ENCODE measurements around the gene ZNF112.
"Not testable (repeated sequence)": the region's sequence is repeated elsewhere in the genome, so short reads cannot be mapped to it uniquely, and the experiment has no call there.

Gene ZNF112

DNA sequence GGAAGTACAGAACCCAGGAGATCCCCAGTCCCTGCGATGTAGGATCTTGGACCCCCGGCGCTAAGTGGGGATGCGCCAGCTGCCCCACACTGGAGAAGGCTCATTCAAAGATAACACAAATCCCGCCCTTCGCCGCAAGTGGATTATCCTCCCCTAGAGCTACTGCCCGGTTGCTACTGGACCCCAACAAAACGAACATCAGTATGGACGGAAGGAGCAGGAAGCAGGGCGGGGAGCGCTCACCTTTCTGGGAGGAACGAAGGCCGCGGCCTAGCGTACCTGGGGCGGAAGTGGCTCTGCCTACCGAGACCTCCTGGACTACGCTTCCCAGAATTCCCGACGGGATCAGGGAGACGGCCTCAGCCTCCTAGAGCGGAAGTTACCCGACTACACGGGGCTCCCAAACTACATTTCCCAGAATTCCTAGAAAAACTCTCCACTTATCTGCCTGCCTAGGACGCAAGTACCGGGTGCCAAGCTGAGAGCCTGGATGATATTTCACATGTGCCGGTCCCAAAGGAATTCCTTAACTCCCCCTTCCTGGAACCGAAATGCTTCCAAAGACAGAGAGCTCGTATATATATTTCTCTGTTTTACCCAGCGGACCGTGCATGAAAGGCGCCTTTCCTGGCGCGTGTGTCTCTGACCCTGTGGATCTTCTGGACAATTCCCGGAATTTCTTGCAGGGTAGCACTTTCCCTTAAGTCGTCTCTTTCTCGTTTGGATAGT is at the start of gene ZNF112:
Gene ZNF112 (minus strand): TSS at position 298 of the 729 bp plus-strand sequence. CDS start 16,141 bp downstream, outside the sequence.
- POLR2A ChIA-PET, result interaction anchor here (0.7 to 1.3 kb wide), 3 partner anchors 10 to 405 kb away, joined by 3 read pairs; partner anchors contain the start of gene ZNF221

DNA sequence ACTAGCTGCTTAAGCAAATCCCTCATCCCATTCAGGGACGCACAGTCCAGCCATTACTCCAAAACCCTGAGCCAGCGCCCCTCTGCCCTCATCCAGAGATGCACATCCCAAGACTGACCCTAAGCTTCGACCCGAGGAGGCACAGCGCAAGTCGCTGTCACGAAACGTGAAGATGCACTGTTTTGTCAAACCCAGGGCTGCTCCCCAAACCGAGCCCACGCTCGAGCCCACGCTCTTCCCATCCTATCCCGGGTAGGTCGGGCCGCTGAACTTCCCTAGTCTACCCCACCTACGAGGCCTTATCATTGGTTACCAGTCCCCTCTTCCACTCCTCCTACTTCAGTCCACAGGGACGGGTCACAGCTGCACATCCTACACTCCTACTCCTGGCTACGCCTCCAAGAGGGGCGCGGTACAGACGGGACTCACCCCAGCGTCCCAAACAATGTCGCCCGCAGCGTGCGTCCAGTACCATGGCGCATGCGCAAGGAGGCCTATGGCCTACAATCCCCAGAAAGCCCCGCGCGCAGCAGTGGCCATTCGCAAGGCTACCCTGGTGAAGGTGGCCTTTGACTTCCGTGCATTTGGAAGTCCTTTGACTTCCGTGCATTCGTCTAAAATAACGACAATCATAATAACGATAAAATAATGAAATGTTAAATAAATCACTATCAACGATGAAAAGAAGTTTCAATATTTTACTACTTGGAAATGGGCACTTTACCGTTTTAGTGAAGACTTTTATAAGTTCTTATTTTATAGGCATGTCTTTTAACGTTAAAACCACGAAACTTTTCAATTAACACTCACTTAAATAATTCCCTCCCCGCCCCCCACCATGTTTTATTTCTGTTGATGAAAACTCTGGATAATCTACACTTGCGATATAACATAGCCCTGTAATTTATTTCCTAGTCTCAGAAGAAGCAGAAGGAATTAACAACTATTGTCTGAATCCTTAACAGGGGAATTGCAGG is 44.9 kb upstream of the ZNF112 start, which contains the start of gene ZNF285:
Gene ZNF285 (minus strand): TSS at position 470 of the 977 bp plus-strand sequence. CDS start 4,395 bp downstream, outside the sequence.
- no peak for TF ChIP-seq CTBP1 (IDR thresholded peaks at IDR 0.05; ENCODE audit: borderline replicate concordance)
- TF ChIP-seq L3MBTL2 (conservative IDR thresholded peaks at IDR 0.05), result 0 out of 2 replicates have a peak, but pooled peaks have one; percentile 23
- DNase-seq (ENCODE audit: extremely low spot score), result peak; percentile 53
- ChIA-PET CTCF (no interaction called here), POLR2A (no interaction called here)

More for the DNA sequence above, at the start of gene ZNF112:
- DNase-seq (ENCODE audit: extremely low spot score), result peak; percentile 73
- CTCF ChIA-PET, result interaction anchor here (0.5 kb wide), 1 partner anchor 84 kb away, joined by 3 read pairs; no protein-coding TSS in a partner anchor
- TF ChIP-seq CTBP1 (IDR thresholded peaks at IDR 0.05; ENCODE audit: borderline replicate concordance) (no peak), NFRKB (IDR thresholded peaks at IDR 0.05) (no peak), ELF4 (IDR thresholded peaks at IDR 0.05) (peak; percentile 44; the same call in 1 of the 2 replicates), FOXA1 (IDR thresholded peaks at IDR 0.05) (no peak), L3MBTL2 (conservative IDR thresholded peaks at IDR 0.05) (0 out of 2 replicates have a peak, but pooled peaks have one; percentile 6), TARDBP (IDR thresholded peaks at IDR 0.05) (no peak), HDGF (IDR thresholded peaks at IDR 0.05; ENCODE audit: borderline replicate concordance) (no peak)

DNA sequence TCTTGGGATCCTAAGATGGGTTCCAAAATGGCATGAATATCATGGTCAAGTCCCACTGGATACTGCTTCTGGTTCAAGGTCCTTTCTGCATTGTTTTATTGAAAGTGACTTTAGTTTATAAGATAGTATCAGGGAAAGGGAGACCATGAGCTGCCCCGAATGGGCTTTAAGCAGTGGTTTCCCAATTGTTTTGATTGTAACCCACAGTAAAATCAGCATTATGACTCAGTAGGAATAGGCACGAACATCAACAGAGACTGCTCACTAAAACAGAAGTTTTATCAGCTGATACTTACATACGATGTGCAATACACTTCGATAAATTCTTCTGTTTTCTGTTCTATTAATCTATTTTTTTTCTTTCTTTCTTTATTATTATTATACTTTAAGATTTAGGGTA is 32.8 kb upstream of the ZNF112 start:
- POLR2A ChIA-PET; DNase-seq (ENCODE audit: extremely low spot score); CTCF ChIA-PET: not testable (repeated sequence)

DNA sequence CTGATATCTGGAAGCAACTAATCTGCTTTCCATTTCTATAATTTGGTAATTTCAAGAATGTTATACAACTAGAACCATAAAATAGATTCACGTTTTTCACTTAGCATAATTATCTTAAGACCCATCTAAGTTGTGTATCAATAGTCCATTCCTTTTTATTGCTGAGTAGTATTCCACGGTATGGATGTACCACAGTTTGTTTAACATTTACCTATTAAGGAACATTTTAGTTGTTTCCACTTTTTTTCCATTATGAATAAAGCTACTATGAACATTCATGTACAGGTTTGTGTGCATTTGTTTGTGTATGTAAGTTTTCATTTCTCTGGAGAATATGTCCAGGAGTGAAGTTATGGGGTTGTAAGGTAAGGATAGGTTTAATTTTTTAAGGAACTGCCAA is 18.3 kb upstream of the ZNF112 start:
- CTCF ChIA-PET, result no interaction called here
- TF ChIP-seq ELF4 (IDR thresholded peaks at IDR 0.05), result no peak
- TF ChIP-seq TARDBP (IDR thresholded peaks at IDR 0.05), result no peak
- TF ChIP-seq FOXM1 (IDR thresholded peaks at IDR 0.05; ENCODE audit: borderline replicate concordance), result no peak
- no peak for TF ChIP-seq CTBP1 (IDR thresholded peaks at IDR 0.05; ENCODE audit: borderline replicate concordance)
- no peak for TF ChIP-seq ARNT (IDR thresholded peaks at IDR 0.05)
- TF ChIP-seq FOXK2 (IDR thresholded peaks at IDR 0.05), result no peak
- no peak for TF ChIP-seq SUZ12 (IDR thresholded peaks at IDR 0.05)
- no peak for TF ChIP-seq SP1 (IDR thresholded peaks at IDR 0.05)
- TF ChIP-seq ZNF384 (IDR thresholded peaks at IDR 0.05), result no peak
- TF ChIP-seq, protein P1, sequence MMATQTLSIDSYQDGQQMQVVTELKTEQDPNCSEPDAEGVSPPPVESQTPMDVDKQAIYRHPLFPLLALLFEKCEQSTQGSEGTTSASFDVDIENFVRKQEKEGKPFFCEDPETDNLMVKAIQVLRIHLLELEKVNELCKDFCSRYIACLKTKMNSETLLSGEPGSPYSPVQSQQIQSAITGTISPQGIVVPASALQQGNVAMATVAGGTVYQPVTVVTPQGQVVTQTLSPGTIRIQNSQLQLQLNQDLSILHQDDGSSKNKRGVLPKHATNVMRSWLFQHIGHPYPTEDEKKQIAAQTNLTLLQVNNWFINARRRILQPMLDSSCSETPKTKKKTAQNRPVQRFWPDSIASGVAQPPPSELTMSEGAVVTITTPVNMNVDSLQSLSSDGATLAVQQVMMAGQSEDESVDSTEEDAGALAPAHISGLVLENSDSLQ (IDR thresholded peaks at IDR 0.05), result no peak
- no peak for TF ChIP-seq LEF1 (IDR thresholded peaks at IDR 0.05; ENCODE audit: borderline replicate concordance)
- TF ChIP-seq L3MBTL2 (conservative IDR thresholded peaks at IDR 0.05), result no peak
- TF ChIP-seq HDGF (IDR thresholded peaks at IDR 0.05; ENCODE audit: borderline replicate concordance), result no peak
- no peak for TF ChIP-seq NFRKB (IDR thresholded peaks at IDR 0.05)
- TF ChIP-seq FOXA1 (IDR thresholded peaks at IDR 0.05), result no peak
- POLR2A ChIA-PET, result no interaction called here
- DNase-seq (ENCODE audit: extremely low spot score), result no peak

DNA sequence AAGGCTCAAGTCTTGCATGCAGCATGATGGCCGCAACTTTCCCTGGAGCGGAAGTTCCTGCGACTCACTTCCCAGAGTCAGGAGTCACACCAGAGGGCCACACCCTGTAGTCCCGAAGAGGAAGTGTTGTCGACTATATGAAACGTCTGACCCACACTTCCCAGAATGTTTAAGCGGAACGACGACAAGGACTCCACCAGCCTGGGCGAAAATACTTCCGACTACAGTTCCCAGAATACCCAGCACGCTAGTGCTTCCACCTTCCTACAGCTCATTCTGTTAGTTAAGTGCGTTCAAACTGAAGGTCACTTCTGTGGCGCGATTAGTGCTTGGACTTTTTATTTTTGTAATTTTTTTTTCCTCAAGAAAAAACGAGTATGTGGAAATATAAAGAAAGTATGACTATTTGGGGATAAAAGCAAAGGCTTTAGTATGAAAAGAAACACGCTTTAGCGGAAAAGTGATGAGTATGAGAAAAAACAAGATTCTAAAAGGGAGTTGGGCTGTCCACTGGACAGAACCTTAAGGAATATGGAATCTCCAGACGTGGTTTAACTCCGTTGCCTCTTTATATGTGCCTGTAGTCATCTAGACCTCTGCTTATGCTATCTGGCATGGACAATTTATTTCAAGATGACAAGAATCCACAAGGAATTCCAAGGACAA is 15.5 kb upstream of the ZNF112 start:
- CTCF ChIA-PET, result no interaction called here
- POLR2A ChIA-PET, result no interaction called here
- no peak for TF ChIP-seq ZNF384 (IDR thresholded peaks at IDR 0.05)
- TF ChIP-seq, protein P1 (IDR thresholded peaks at IDR 0.05), result no peak
- no peak for DNase-seq (ENCODE audit: extremely low spot score)

DNA sequence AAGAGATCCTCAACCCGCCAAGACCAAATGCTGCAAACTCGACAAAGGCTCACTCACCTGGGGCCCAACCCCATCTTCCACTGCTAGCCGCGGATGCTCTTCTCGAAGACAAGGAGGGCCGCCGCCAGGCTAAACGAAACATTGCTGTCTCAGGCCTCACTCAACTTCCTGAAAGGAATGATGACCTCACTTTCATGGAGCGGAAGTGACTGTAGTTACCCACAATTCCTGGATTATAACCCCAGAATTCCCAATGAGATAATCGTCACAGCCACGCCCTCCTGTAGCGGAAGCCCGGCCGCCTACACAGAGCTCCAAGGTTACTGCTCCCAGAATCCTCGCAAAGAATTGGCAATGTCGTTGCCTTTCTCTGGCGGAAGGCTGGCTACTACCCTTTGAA is 10.5 kb upstream of the ZNF112 start:
- no peak for DNase-seq (ENCODE audit: extremely low spot score)
- POLR2A ChIA-PET, result no interaction called here
- CTCF ChIA-PET, result no interaction called here
- no peak for TF ChIP-seq BHLHE40 (IDR thresholded peaks at IDR 0.05; ENCODE audit: borderline replicate concordance)
- no peak for TF ChIP-seq SP1 (IDR thresholded peaks at IDR 0.05)
- no peak for TF ChIP-seq ARNT (IDR thresholded peaks at IDR 0.05)
- TF ChIP-seq CTBP1 (IDR thresholded peaks at IDR 0.05; ENCODE audit: borderline replicate concordance), result no peak
- TF ChIP-seq ELF4 (IDR thresholded peaks at IDR 0.05), result no peak
- TF ChIP-seq SUZ12 (IDR thresholded peaks at IDR 0.05), result no peak
- no peak for TF ChIP-seq FOXA1 (IDR thresholded peaks at IDR 0.05)

DNA sequence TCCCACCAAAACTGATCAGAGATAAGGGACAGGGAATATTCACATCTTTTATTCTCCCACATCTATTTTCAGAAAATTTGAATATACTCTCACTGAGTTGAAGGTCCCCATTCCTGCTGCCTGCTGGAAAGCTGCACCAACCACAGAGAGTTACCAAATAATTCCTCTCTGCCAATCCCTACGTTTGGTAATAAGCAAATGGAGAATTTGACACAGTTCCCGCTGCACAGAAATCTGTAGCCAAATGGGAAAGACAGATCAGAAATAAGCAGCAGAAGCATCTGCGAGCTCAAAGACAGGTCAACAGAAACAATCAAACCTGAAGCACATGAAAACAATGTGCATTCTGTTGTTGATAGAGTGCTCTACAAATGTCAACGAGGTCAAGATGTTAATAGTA is 9.9 kb downstream of the ZNF112 start:
- TF ChIP-seq FOXM1 (IDR thresholded peaks at IDR 0.05; ENCODE audit: borderline replicate concordance), result no peak
- no peak for TF ChIP-seq ZNF384 (IDR thresholded peaks at IDR 0.05)
- TF ChIP-seq TARDBP (IDR thresholded peaks at IDR 0.05), result no peak
- no peak for TF ChIP-seq ARNT (IDR thresholded peaks at IDR 0.05)
- no peak for TF ChIP-seq FOXK2 (IDR thresholded peaks at IDR 0.05)
- TF ChIP-seq, protein P1 (IDR thresholded peaks at IDR 0.05), result no peak
- no peak for TF ChIP-seq L3MBTL2 (conservative IDR thresholded peaks at IDR 0.05)
- TF ChIP-seq NFRKB (IDR thresholded peaks at IDR 0.05), result no peak
- TF ChIP-seq ELF4 (IDR thresholded peaks at IDR 0.05), result no peak
- no peak for TF ChIP-seq SUZ12 (IDR thresholded peaks at IDR 0.05)
- TF ChIP-seq BHLHE40 (IDR thresholded peaks at IDR 0.05; ENCODE audit: borderline replicate concordance), result no peak
- no peak for TF ChIP-seq HDGF (IDR thresholded peaks at IDR 0.05; ENCODE audit: borderline replicate concordance)
- no peak for TF ChIP-seq FOXA1 (IDR thresholded peaks at IDR 0.05)
- TF ChIP-seq LEF1 (IDR thresholded peaks at IDR 0.05; ENCODE audit: borderline replicate concordance), result no peak
- TF ChIP-seq CTBP1 (IDR thresholded peaks at IDR 0.05; ENCODE audit: borderline replicate concordance), result no peak
- POLR2A ChIA-PET, result interaction anchor here (0.6 kb wide), 1 partner anchor 10 kb away, joined by 3 read pairs; the partner anchor contains the start of gene ZNF112
- CTCF ChIA-PET, result no interaction called here
- DNase-seq (ENCODE audit: extremely low spot score), result no peak
